ENCODE measurements around the gene SCLT1.

SCLT1 gene

DNA sequence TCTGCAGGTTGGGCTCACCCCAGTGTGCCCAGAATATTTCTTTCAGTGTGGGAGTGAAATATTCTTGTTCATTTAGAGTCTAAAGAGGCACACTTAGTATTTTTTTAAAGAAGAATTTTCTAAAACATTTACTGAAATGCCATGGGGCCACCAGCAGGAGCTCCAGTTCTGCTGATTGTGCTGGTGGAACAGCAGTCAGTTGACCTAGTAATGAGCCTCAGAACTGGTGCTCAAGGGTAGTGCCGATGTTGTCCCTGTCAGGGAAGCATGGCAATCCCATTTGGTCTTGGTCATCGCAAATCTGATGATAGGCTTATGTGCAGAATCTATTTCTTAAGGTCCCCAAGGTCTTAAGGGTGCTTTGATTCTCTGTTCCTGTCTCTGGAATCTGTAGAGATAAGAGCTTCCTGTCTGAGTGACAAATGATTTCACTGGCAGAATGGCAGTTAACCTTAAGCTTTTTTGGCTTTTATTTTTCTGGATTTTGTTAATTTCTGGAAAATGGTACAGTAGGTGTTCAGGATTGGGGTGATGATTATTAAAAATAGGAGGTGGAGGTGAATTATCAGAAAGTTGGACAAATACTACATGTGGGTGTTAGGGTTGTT lies 252.5 kb downstream of the SCLT1 start:
- no peak for DNase-seq (ENCODE audit: low read depth)

DNA sequence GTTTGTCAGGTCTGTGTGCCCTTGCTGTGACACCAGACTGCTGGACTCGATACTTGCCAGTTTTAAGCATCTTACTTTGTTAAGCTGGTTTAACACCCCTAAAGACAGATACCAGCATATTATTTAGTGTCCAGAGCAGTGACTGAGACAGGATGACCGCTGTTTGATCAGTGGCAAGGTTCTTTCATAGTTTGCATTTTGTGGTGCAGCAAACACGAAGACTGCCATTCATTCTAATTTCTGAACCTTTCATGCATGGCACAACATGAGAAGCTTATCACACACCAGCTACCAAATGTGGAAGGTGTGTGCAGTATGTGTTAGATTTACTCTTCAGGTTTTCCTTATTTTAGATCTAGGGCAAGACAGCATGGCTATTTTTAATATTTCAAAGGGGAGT lies 255.7 kb downstream of the SCLT1 start:
- DNase-seq (ENCODE audit: low read depth) = no peak

DNA sequence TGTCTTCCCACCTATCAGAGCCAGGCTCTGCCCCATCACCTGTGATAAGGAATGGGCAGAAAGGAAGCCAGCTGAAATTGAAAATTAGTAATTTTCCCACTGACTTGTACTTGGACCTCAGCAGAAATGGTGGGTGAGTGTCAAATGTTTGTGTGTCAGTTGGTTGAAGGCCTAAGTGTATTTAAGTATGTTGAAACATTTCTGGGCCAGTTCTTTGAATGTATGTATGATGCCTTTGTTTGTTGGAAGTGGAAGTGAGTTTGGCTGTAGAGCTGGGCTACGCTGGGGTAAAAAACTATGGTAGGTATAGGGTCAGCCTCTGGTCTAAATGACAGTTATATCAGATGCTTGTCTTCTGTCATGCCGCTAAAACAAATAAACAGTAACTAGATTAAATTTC lies 256.1 kb downstream of the SCLT1 start:
- no peak for DNase-seq (ENCODE audit: low read depth)

DNA sequence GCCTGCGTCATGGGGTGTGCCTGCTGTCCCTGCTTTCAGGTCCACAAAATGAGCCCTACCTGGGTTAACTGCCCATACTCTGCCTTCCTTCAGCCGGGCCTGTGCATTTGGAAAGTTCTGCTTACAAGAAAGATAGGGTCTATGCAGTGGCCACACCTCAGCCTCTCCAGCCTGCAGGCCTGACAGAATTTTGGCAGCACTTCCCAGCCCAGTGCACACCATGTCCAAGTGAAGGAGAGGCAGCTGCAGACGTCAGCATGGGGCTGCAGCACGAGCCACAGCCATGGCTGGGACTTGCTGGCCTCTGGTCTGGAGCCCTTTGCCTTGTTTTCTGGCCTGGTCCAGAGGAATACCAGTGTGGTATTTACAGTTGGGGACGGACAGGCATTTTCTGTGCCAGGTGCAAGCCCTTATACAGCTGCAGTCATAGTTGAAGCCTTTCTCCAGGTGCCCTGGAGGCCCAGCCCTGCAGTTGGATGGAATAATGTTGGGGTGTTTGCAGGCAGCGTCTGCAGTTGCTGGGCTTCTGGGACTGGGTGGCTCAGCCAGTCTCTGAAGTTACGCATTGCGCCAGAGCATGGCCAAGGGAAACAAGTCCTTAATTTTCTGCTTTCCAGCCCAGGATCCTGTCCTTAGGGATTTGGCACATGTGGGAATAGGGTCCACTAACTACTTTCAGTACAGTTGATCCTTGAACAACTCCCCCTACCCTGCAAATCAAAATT lies 257.7 kb downstream of the SCLT1 start:
- no peak for DNase-seq (ENCODE audit: low read depth)
